ENCODE results near the gene PTPRN2. TPM values are rescaled to one million over a fixed set of nuclear protein-coding genes. Genes with fewer than 3 reads are reported as not detected.

Gene PTPRN2
- total and polyA plus RNA-seq, 9 of the 15 experiments (the other 6 are each of a cell fraction or from before 2014, with no cell fraction given): not detected

GRCh38 chr7:157801113-157801512, 786.5 kb downstream of the PTPRN2 start (continued):
- TF ChIP-seq ZBTB40 (IDR thresholded peaks at IDR 0.05) (no peak), ZBTB40 (CRISPR knock-in tag; IDR thresholded peaks at IDR 0.05) (no peak), FOXA1 (IDR thresholded peaks at IDR 0.05; ENCODE audit: borderline replicate concordance) (no peak), GTF2F1 (IDR thresholded peaks at IDR 0.05; ENCODE audit: low read depth, low read length) (no peak)
